ENCODE measurements around the gene ITPRIPL1. TPM values are rescaled to one million over a fixed set of nuclear protein-coding genes. Genes with fewer than 3 reads are reported as not detected.

The ITPRIPL1 gene
- total RNA-seq, 2 donors from 2014 or later = 6.8 to 8.0 TPM

GRCh38 chr2:96333708-96334107 lies 8.6 kb downstream of the ITPRIPL1 start:
- 95 to 100% methylated on average over 2 to 3 of the region's 3 CpGs for WGBS, 2 experiments (ENCODE audit: insufficient coverage in 1 of 2, insufficient read length in 1 of 2)
- Histone ChIP-seq H3K27ac (ENCODE audit: low read depth, low read length) (no peak overlapping the region), H3K9ac (ENCODE audit: extremely low read depth, low read length, poor library complexity, severe bottlenecking) (no peak overlapping the region), H3K4me3 (ENCODE audit: low read length) (no peak overlapping the region), H3K9me3 (ENCODE audit: control insufficient read depth, low read length) (no peaks in the 10 kb centered on the region), H3K4me1 (ENCODE audit: control insufficient read depth, insufficient read depth, low read length) (no peaks in the 10 kb centered on the region), H3K36me3 (ENCODE audit: control insufficient read depth, insufficient read depth, low read length) (no peaks in the 10 kb centered on the region), H3K27me3 (ENCODE audit: control insufficient read depth, insufficient read depth, low read length, poor library complexity, severe bottlenecking) (no peaks in the 10 kb centered on the region)
- H3K27ac Mint-ChIP-seq = no peak overlapping the region
- no peak for TF ChIP-seq CTCF (conservative IDR thresholded peaks at IDR 0.05)
- H3K4me3 Mint-ChIP-seq = peak overlapping the region; percentile 67
- H3K4me1 Mint-ChIP-seq = peaks cover 11% of the 10 kb centered on the region
- DNase-seq = no peak
- H3K36me3 Mint-ChIP-seq (ENCODE audit: low read depth) = peaks cover 5% of the 10 kb centered on the region
- H3K9me3 Mint-ChIP-seq = no peaks in the 10 kb centered on the region
- peaks cover 2% of the 10 kb centered on the region for H3K27me3 Mint-ChIP-seq (ENCODE audit: insufficient read depth)

GRCh38 chr2:96336104-96336775 lies 11.1 kb downstream of the ITPRIPL1 start:
- Mint-ChIP-seq H3K27ac (peak overlapping the region; percentile 62), H3K4me1 (peaks cover 11% of the 10 kb centered on the region), H3K36me3 (ENCODE audit: low read depth) (peaks cover 12% of the 10 kb centered on the region), H3K4me3 (peak overlapping the region; percentile 67), H3K9me3 (no peaks in the 10 kb centered on the region), H3K27me3 (ENCODE audit: insufficient read depth) (peaks cover 2% of the 10 kb centered on the region)
- H3K4me1 ChIP-seq (ENCODE audit: control insufficient read depth, insufficient read depth, low read length) = no peaks in the 10 kb centered on the region
- peak overlapping the region; percentile 91 for H3K4me3 ChIP-seq (ENCODE audit: low read length)
- H3K27ac ChIP-seq (ENCODE audit: low read depth, low read length) = no peak overlapping the region
- no peak for DNase-seq
- H3K9ac ChIP-seq (ENCODE audit: extremely low read depth, low read length, poor library complexity, severe bottlenecking) = peak overlapping the region; percentile 56
- WGBS, 2 experiments (ENCODE audit: insufficient coverage in 1 of 2, insufficient read length in 1 of 2) = 10 to 13% methylated on average over 8 to 15 of the region's 15 CpGs
- no peaks in the 10 kb centered on the region for H3K36me3 ChIP-seq (ENCODE audit: control insufficient read depth, insufficient read depth, low read length)
- TF ChIP-seq CTCF (conservative IDR thresholded peaks at IDR 0.05) = no peak
- no peaks in the 10 kb centered on the region for H3K9me3 ChIP-seq (ENCODE audit: control insufficient read depth, low read length)
- H3K27me3 ChIP-seq (ENCODE audit: control insufficient read depth, insufficient read depth, low read length, poor library complexity, severe bottlenecking) = no peaks in the 10 kb centered on the region

GRCh38 chr2:96336873-96337272 lies 11.8 kb downstream of the ITPRIPL1 start:
- WGBS, 2 experiments (ENCODE audit: insufficient coverage in 1 of 2, insufficient read length in 1 of 2) = 95 to 100% methylated on average over 3 of the region's 3 CpGs
- no peak overlapping the region for H3K9ac ChIP-seq (ENCODE audit: extremely low read depth, low read length, poor library complexity, severe bottlenecking)
- no peaks in the 10 kb centered on the region for H3K9me3 ChIP-seq (ENCODE audit: control insufficient read depth, low read length)
- H3K36me3 ChIP-seq (ENCODE audit: control insufficient read depth, insufficient read depth, low read length) = peaks cover 3% of the 10 kb centered on the region
- no peak overlapping the region for H3K27ac Mint-ChIP-seq
- peak overlapping the region; percentile 91 for H3K4me3 ChIP-seq (ENCODE audit: low read length)
- H3K9me3 Mint-ChIP-seq = no peaks in the 10 kb centered on the region
- DNase-seq = no peak
- peaks cover 17% of the 10 kb centered on the region for H3K36me3 Mint-ChIP-seq (ENCODE audit: low read depth)
- H3K27me3 Mint-ChIP-seq (ENCODE audit: insufficient read depth) = peaks cover 2% of the 10 kb centered on the region
- TF ChIP-seq CTCF (conservative IDR thresholded peaks at IDR 0.05) = no peak
- peaks cover 11% of the 10 kb centered on the region for H3K4me1 Mint-ChIP-seq
- H3K27ac ChIP-seq (ENCODE audit: low read depth, low read length) = no peak overlapping the region
- H3K4me1 ChIP-seq (ENCODE audit: control insufficient read depth, insufficient read depth, low read length) = no peaks in the 10 kb centered on the region
- no peaks in the 10 kb centered on the region for H3K27me3 ChIP-seq (ENCODE audit: control insufficient read depth, insufficient read depth, low read length, poor library complexity, severe bottlenecking)
- H3K4me3 Mint-ChIP-seq = peak overlapping the region; percentile 67
